ENCODE results near the gene NUAK1.

NUAK1 gene

DNA sequence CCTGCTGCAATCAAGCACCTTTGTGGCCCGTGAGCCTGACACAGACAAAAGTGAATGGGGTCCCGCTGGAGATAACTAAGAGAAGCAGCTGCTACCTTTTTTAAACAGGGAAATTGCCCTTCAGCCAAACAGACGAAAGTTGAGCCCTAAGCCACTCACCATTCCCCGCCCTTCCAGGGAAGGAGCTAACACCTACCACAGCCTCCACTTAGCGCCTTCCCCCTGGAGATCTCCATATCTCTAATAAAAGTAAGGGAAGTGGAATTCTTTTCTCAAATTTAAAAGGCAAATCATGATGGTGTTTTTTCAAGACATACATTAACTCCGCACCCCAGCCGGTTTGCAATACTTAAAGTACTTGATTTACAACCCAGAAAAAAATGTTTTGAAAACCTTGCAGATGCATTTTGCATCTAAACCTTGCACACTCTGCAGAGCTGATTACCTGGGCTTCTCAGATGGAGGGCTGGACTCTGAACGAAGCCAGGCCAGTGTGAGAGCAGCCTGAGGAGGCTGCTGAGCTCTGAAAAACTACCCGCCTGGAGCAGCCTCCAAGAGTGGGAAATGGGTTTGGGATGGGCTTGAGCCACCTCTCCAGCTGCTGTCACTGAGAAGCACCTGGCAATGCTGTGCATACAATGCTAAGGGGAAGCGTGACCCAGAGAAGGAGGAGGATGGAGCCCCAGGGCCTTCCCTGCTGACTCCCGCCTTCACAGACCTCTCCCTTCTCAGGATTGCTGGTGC lies 10.0 kb downstream of the NUAK1 start:
- no peak for DNase-seq

DNA sequence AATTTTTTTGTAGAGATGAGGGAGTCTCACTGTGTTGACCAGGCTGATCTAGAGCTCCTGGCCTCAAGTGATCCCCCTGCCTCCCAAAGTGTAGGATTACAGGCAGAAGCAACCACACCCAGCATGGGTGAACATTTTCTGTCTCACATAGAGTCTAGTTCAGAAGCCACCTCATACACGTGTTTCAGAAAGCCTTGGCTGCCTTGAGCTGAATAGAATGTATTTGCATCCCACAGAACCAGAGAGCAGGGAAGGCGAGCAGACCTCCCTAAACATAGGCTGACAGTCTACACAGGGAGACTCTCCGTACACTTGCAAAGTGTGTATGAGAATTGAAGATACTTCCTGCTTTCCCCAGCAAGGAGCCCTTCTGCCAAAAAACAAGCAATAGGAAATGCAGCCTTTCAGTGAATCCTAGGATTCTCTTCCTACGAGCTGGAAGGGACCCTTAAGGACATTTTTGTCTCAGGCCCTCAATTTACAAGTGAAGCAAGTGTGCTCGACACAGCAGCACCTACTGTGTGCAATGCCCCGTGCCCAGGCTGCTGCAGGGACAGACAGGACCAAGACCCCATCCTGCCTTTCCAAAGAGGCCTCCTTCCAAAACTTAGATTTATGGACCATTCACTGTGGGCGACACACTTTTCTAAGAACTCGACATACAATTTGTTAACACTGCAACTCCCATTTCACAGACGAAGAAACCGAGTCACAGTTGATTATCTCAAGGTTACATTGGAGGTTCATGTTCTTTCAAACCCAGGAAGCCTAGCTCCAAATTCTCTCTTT lies 11.2 kb downstream of the NUAK1 start:
- no peak for DNase-seq

DNA sequence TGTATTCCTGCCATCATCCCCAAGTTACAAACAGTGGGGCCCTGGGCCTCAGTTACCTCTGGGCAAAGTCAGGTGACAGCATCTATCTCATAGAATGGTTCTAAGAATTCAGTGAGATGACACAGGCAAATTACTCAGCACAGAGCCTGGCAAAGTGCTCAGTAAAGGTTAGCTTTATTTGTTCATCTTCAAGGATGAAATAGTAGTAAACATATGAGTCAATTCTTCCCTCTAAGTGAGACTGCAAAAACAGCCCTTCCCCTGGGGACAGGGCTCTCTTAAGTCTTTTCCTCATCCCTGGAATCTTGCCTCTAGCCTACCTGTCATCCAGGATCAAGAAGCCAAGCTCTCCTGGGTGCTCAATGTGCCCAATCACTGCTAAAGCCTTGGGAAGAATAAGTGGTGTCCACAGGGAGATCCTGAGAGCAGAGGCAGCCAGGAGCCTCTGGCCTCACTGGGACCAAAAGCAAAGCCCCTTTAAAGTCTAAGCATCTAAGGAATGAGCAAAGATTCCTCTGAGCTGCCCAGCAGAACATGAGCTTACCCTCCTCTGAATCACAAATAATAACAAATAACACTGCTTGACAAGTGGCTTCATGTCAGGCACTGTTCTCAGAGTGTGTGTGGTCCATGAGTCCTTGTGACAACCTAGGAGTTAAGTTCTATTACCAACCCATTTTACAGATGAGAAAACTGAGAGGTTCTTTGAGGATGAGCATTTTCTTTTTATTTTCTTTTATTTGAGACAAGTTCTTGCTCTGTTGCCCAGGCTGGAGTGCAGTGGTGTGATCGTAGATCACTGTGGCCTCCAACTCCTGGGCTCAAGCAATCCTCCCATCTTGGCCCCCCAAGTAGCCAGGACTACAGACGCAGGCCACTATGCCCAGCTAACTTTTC lies 12.1 kb downstream of the NUAK1 start:
- no peak for DNase-seq

DNA sequence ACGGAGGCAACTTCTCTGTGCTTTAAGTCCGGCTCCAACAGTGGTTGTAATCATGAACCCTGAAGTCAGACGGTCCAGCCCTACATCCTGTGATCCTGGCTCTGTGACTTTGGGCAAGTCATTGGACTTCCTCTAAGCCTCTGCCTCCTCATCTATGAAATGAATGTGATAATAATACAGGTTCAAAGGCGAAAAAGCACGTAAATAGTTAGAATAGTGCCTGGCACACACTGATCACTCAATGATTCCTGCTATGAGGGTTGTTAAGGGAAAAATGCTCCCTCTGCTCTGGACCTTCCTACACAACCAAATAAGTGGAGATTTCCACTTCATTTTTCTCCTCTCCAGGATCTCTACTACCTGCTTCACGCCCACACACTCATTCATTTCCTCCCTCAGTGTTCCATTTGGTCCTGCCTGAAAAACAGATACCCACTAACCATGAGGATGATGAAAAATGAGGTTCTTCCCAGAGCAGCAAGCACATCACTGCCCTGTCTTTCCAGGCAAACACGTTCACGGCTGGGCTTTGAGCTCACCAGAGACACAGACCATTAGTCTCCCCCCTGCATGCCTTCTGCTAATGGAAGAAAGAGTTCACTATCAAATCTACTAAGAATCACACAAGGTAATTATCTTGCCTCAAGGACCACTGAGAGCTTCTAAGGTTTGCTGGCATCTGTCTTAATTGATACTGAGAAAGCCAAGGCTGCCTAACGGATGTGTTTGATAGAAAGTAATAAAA lies 13.2 kb downstream of the NUAK1 start:
- no peak for DNase-seq

DNA sequence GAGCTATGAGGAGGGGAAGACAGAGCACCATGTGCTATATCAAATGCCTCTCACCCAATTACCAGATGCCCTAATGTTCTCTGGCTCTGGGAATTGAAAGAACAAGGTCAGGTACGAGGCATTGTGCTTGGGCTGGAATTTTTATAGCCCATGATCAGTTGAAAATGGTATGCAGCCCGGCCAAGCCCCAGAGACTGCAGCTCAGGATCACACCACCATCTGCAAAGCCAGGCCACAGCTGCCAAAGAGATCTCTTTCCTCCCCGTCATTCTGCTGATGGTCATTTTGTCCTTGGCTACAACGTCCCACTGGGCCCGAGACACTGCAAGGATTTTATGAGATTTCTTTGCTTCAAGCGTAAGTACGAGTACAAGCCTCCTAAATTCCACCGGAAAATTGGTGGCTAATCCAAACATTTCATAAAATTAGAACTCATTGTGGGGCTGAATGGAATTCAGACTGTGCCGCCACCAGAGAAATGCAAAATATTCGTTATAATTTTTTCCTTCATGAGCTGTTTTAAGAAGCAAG lies 15.1 kb downstream of the NUAK1 start:
- DNase-seq = no peak

DNA sequence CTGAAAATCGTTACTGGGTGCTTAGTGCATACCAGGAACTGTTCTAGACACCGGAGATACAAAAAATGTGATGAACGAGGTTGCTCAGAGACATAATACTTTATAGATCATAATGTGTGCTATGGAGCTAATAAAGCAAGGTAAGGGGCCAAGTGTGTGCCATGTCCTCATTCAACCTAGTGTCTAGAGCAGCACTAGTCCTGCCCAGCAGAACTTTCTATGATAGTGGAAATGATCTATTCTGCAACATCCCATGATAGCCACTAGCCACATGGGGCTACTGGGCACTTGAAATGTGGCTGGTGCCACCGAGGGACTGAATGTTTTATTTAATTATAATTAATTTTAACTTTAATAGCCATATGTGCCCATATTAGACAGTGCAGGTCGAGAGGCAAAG lies 15.6 kb downstream of the NUAK1 start:
- no peak for DNase-seq

DNA sequence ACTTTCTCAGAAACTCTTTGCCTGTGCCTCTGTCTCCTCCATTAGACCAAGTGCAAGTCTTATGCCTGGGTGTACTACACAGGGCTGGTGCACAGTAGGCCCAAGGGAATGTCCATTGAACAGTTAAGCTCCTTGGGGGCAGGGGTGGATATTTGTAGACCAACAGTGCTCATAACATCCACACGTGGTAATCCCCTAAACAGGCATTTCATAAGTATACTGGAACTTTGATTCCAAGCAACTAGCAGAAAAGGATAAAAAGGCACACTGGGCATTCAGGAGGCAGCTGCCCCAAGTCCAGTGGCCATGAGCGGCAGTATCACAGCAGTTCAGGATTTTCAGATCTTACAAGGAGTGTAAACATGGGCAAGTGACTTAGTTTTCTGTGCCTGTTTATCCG lies 16.8 kb downstream of the NUAK1 start:
- DNase-seq = no peak

DNA sequence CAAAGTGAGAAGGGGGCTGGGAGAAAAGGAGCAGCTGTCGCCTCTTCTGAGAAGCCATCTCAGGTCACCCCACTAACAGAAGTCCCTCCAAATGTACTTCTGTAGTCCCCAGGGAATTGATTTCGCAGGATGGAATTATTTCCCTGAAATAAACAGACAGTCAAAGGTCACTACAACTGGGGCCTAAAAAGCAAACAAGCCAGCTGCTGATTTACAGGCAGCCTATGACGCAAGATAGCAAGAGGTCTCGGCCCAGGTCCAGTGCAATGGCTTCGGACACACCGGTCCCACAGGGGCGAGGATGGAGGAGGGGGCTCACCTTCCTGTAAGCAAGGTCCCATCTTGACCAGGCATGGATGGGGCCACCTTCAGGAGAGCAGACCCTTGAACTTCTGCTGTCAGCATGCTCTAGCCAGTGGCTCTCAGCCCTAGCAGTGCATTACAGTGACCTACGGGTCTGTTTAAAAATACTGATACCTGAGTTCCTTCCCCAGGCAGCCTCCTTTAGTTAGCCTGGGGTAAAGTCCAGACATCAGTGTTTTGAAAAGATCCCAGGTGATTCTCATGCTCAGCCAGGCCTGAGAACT lies 18.1 kb downstream of the NUAK1 start:
- no peak for DNase-seq

DNA sequence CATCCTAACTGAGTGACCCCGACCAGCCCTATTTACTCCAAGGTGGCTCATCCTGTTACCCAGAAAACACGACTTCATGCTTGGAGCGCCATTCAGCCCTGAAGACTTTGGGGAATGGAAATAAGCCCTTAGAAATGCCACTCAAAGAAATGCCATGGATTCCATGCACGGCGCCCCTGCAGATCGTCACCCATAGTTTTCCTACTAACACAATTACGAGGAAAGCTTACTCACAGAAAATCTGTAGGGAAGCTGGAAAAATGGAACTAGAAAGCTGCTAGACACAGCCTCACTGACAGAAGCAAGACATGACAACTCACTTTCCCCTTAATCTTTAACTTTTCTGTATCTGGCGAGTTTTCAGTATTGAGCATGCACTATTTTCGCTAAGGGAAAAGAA lies 19.5 kb downstream of the NUAK1 start:
- DNase-seq = no peak

DNA sequence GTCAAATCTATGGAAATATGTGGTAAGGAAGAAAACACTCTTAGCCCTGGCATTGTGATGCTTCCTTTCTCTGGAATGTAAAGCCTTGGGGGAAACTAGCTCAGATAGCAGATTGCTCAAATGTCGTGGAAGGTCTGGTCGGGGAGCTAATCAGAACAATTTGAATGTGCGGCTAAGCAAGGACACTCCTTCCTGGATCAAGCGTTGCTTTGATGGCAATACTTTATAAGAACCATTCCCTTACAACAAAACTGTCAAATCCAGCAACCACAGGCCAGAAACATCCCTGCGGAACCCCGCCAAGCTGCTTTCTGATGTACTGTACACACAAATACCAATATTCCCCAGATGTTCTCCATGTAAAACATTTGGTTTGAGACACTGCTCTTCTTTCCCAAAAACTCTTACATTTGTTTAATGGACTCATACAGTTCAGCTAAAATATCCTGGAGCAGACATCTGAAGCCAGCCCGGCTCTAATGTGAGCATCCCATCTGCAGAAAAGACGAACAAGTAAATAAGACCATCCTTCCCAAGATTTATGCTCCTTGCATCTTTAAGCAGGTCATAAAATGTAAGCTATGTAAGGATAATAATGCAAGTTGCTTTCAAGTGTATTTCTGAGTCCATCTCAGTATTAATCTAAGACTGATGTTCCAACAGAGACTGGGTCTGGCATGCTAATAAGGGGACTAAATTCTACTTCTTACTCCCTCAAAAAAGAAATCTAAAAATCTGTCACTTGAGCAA lies 20.2 kb downstream of the NUAK1 start:
- no peak for DNase-seq

DNA sequence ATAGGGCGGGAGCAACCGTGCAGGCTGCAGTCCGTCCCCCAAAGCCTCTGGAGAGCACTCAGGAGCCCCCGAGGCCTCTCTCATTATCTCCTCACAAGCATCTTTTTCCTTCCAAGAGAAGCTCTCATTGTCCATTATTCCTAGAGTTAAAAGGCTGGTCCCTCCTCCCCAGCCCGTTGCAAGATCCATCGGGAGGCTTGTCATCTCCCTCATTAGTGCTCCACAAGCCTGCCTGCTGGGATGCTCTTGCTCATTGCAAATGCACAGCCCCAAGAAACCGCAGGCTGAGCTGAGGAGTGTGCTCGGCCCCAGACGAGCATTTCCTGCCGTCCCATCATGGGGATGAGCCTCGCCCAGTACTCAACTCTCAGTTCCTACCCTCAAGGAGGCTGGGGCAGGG lies 23.3 kb downstream of the NUAK1 start:
- DNase-seq = no peak

DNA sequence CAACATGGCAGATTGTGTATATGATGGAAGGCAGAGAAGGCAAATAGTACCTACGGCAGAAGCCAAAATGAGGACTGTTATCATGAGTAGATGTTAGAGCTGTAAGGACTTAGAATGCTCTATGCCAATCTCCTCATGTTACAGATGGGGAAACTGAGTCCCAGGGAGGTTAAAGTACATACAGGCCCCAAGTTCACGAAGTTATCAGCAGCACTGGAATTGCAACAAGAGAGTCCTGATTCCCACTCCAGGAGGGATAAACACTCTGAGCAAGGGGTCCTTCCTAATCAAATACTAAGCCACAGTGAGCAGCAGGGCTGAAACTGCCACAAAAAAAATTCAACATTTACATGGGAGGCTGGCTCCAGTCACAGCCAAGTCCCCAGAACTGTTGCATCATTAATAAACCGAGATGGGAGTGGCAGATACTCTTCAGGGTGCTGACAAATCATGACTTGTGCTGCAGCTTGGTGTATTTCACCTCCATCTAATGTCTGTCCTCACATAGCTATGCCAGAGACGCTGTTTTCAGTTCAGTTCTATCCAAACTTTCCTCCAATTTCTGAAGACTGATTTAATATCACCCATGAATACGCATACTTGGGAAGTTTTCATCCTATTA lies 24.2 kb downstream of the NUAK1 start:
- no peak for DNase-seq

DNA sequence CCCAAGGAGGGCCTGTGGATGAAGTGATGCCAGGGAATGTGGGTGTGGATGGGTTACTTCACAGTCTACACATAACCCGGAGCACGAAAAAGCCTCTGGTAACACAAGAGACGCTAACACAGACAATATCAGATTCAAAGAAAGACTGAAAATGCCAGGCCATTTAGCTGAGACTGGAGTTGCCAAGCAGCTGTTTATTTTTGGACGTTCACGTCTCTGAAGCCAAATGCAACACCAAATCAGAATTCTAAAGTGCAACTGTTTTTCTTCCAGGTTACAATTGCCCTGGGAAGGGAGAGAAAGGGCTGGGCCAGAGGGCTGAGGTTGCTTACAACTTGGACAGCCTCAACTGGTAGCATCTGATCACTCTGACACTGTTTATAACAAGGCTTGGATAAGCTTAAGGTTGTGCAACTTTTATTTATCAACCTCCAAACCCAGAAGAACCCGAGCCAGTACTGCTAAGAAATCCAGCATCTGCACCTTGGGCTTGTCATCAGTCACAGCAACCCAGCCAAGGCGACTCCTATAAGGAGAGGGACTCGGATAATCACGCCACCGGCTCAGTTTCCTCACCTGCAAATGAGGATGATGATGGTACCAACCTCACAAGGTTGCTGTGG lies 24.8 kb downstream of the NUAK1 start:
- DNase-seq = no peak

DNA sequence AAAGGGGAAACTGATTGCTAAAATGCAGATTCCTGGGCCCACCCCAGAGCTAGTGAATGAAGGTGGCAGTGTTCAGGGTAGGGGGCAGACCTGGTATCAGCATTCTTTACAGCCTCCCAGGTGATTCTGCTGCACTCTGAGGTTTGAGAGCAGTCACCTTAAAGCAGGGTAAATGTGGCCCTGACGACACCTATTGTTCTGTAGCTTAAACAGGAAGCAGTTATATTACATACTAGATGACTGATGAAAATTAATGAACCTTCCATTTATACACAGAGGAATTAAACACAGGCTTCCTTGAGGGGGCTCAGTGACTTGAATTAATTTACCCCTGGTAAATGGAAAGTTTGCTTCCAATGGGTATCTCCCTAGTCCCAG lies 25.3 kb downstream of the NUAK1 start:
- no peak for DNase-seq

DNA sequence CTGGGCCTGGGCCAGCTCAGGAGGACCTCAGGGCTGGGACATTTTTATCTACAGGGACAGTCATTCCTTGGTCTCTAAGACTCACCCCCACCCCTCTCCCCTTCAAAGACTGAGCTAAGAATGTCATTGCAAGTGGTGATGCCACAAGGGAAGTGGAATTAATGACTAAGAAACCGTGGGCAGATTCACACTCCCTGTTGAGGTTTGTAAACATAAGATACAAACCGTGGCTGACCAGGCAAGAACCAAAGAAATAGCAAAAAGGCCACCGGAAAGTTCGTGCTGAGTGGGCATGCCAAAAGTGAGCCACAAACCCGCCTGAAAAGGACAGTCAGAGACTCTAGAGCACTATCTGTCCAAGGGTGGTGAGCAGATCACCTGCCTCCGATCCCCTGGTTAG lies 25.7 kb downstream of the NUAK1 start:
- no peak for DNase-seq

DNA sequence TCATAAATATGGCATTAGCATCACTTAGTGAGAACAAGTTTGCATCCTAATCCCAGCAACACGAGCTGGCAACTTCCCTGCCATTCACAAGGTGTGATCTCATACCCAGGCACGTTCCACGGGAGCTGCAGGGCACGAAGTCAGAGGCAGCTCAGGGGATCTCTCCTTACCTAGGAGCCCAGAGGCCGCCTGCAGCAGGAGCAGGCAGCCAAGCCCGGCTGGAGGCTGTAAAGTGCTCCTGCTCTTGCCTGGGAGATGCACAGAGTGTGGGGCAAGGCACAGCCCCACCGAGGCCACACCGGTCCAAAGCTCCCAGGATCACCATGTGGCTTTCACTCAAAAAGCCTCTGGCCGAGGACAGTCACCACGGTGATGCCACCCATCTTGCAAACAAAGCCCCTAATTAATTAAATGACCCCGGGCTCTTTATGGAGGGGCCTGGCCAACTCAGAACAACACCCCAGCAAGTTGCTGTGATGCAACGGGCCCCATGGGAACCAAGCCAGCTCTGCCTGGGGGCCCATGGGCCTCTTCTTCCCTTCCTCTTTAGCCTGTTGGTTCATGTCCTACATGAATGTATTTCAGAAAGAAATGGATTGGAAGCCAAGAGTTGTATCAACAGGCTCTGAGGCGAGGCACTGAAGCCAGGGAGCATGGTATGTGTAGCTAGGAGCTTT lies 26.5 kb downstream of the NUAK1 start:
- DNase-seq = no peak

DNA sequence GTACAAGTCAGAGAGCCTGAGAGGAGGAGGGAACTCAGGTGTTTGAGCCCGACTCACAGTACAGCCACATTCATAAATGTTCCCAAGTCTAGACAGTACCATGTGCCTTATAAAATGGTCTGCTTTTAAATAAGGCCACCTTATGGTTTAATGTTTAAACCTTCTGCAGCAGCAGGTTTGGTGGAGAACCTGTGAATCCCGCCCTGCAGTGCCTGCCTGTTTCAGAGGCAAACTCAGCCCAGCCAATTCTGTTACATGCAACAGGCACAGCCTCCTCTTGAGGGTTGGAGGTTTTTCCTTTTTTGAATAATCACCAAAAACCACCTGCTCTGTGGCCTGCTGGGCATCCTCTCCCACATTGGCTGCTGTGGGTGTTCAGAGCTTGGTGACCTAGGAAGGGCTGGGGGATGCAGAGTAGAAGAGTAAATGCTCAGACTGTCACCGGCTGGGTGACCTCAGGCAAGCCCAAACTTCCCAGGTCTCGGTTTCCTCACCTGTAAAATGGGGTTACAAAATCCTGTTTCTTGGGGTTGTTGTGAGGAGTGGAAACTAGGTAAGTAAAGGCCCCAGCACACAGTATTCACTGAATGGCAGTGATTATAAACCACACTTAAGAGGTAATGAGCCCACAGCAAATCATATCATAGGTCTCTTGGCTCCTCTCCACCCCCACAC lies 28.0 kb downstream of the NUAK1 start:
- DNase-seq = no peak

DNA sequence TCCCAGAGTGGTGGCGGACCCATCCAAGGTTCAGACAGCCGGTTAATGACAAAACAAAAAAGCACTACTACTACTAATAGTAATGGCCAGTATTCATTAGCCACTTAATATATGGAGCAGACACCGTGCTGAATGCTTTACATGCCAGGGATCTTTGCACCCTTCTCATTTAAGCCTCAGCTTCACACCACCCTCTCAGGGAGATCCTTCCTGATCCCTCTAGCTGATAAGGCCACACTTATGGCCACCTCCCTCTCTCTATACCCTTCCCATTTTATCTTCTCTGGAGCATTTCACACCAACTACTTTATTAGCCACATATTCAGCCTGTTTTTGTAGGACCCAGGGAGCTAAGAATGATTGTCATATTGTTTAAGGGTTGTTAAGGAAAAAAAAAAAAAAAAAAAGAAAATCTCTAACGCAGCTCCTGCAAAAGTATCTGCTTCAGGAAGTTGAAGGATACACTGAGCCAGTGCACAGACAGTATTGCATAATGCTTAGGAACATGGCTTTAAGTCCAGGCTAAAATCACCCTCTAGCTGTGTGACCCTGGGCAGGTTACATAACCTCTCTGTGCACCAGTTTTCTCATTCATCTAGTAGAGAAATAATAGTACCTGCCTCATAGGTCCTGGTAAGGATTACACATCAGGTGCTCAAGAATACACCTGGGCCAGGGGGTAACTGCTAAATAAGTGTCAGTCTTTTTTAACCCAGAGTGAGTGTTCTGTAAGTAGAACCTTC lies 29.4 kb downstream of the NUAK1 start:
- no peak for DNase-seq

All from cortex of kidney (tissue), 1 donor.